PC-3 (cell line): ENCODE data around the gene FAM131C.

Experiments
- CTCF ChIP-seq: fragments of 300-600 bp; sonication (generic); conservative IDR thresholded peaks from 2 replicates; pipeline ENCODE4 v1.5.1; 2017; ENCODE audit warnings: antibody characterized with exemption, low read depth, mild to moderate bottlenecking, low read length
- EZH2phosphoT487 ChIP-seq: fragments of 300-600 bp; sonication (generic); IDR thresholded peaks from 2 replicates; pipeline ENCODE4 v1.6.1; 2018; ENCODE audit warnings: mild to moderate bottlenecking, antibody characterized with exemption, low read length, borderline replicate concordance

GRCh38 chr1:16014509-16015482 is 58.7 kb downstream of the FAM131C start:
- TF ChIP-seq EZH2phosphoT487 (no peak), CTCF (no peak)
